AG09319 (cell line): ENCODE results near the gene AGPAT3.

Experiments used
- DNase-seq: peaks from one replicate; pipeline ENCODE4 v3.0.0-alpha.2; 2010; ENCODE audit warnings: low read depth; ENCODE audit errors: extremely low read depth
- CTCF ChIP-seq: IDR thresholded peaks from 2 replicates; pipeline ENCODE4 v1.5.1; 2011; ENCODE audit warnings: low read depth, mild to moderate bottlenecking, inconsistent platforms, low read length, moderate library complexity

The AGPAT3 gene

DNA sequence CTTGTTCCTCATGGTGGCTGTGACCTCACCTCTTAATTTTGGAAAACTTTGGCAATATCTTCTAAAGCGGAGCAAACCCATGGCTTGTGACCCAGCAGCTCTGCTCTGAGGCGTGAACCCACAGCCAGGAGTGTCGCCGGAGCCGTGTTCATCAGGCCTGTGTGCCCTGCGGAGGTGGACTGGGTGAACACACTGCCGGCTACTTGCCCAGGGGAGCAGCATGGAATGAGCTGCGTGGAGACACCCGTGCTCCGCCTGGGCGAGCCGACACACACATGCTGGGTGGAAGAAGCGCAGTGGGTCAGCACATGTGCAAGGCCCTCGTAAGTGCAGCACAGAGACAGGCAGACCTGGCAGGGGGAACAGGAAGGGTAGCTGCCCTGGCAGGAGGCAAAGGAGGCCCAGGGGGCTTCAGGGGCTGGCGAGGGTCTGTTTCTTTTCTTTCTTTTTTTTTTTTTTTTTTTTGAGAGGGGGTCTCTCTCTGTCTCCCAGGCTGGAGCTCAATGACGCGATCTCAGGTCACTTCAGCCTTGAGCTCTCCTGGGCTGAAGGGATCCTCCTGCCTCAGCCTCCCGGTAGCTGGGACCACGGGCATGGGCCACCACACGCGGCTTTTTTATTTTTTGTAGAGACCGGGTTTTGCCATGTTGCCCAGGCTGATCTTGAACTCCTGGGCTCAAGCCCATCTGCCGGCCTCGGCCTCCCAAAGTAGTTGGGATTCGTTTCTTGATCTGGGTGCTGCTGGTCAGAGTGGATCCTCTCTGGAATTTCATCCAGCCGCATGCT lies 41.8 kb downstream of the AGPAT3 start:
- TF ChIP-seq CTCF = no peak
- DNase-seq = no peak

- DNase-seq = no peak
- no peak for TF ChIP-seq CTCF
These were observed 42.7 kb downstream of the AGPAT3 start for GRCh38 chr21:43907751-43908150.

- no peak for TF ChIP-seq CTCF
These were observed 43.1 kb downstream of the AGPAT3 start for GRCh38 chr21:43908167-43908566.

DNA sequence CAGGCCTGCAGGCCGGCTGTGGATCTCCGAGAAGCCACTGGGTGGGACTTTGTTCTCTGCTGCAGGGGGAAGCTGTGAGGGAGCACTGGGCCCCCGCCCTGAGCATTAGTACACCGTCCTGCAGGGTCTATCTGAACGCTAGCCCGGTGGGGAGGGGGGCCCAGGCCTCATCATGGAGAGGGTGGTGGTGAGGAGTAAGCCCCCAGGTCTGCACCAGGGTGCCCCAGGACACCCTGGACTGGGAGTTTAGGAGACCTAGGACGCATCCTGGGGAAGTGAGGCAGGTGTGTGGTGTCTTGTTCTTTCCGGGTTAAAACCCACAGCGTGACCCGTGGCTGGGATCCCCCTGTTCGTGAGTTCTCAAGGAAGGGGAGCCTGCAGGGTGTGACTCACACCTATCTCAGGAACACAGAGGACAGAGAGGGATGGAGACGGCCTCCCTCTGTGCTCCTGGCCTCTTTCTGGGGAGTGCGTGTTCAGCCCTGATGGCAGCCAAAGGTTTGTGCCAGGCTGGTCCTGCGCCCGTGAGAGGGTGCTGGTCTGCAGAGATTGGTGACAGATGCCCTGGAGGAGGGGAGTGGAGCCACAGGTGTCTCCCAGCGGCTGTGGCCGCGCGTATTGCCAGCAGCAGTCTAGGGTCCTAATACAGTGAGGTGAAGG lies 44.8 kb downstream of the AGPAT3 start:
- TF ChIP-seq CTCF = no peak
- no peak for DNase-seq

More at GRCh38 chr21:43908167-43908566, 43.1 kb downstream of the AGPAT3 start:
- DNase-seq = no peak

- no peak for TF ChIP-seq CTCF
- no peak for DNase-seq
These were observed 45.4 kb downstream of the AGPAT3 start for GRCh38 chr21:43910460-43910859.

GRCh38 chr21:43911015-43911934 lies 46.3 kb downstream of the AGPAT3 start:
- no peak for DNase-seq
- no peak; the same call in 1 of the 2 replicates for TF ChIP-seq CTCF
